DND-41 (cell line): ENCODE data around the gene THSD7B.

ENCODE experiments used
- CTCF ChIP-seq: IDR thresholded peaks from 2 replicates; pipeline ENCODE4 v1.5.1; 2012; ENCODE audit warnings: borderline replicate concordance, low read length, moderate library complexity, mild to moderate bottlenecking; ENCODE audit not compliant: poor library complexity, severe bottlenecking; ENCODE audit errors: extremely low read depth
- EZH2 ChIP-seq: IDR thresholded peaks from 3 replicates; pipeline ENCODE4 v1.6.1; 2012; ENCODE audit warnings: borderline replicate concordance, low read depth, mild to moderate bottlenecking, moderate library complexity, low read length, inconsistent platforms; ENCODE audit not compliant: severe bottlenecking

- TF ChIP-seq CTCF = no peak
- no peak for TF ChIP-seq EZH2
Observed at GRCh38 chr2:137182071-137182470, 416.7 kb downstream of the THSD7B start.
